ENCODE data around the gene COP1. TPM values are rescaled to one million over a fixed set of nuclear protein-coding genes. Genes with fewer than 3 reads are reported as not detected.

The COP1 gene
- total RNA-seq, 2 donors from 2014 or later = 21.4 to 23.1 TPM

DNA sequence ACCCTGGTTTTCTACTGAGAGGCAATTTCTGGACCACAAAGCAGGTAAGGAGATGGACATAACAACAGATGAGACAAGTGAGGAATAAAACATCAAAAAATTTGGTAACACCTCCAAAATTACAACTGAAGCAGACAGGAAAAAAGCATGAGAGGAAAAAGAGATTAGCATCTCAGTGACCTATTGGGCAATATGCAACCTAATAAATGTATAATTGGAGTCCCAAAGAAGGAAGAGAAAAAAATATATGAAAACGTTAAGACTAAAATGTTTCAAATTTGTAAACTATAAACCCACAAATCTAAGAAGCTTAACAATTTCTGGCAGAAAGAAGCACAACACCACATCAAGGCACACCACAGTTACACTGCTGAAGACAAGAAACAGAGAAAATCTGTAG, 255.5 kb downstream of the COP1 start:
- no peak for TF ChIP-seq CTCF (IDR thresholded peaks at IDR 0.05)
- H3K27me3 ChIP-seq = peaks cover 0 to 3% of the 10 kb centered on the region in 2 donors
- no peaks in the 10 kb centered on the region for H3K9me3 ChIP-seq
- no peak for DNase-seq (ENCODE audit: low spot score)
- H3K4me1 ChIP-seq = no peaks in the 10 kb centered on the region
- H3K27ac ChIP-seq = no peak overlapping the region
- no peaks in the 10 kb centered on the region for H3K36me3 ChIP-seq
- H3K4me3 ChIP-seq = no peak overlapping the region

- Histone ChIP-seq H3K36me3 (peaks cover 8% of the 10 kb centered on the region), H3K27ac (no peak overlapping the region), H3K27me3 (no peaks in the 10 kb centered on the region), H3K4me1 (no peaks in the 10 kb centered on the region), H3K4me3 (no peak overlapping the region), H3K9me3 (no peaks in the 10 kb centered on the region)
- TF ChIP-seq CTCF (IDR thresholded peaks at IDR 0.05) = no peak
- no peak for DNase-seq (ENCODE audit: low spot score)
Measured at GRCh38 chr1:175947771-175948170, 259.3 kb downstream of the COP1 start.

DNA sequence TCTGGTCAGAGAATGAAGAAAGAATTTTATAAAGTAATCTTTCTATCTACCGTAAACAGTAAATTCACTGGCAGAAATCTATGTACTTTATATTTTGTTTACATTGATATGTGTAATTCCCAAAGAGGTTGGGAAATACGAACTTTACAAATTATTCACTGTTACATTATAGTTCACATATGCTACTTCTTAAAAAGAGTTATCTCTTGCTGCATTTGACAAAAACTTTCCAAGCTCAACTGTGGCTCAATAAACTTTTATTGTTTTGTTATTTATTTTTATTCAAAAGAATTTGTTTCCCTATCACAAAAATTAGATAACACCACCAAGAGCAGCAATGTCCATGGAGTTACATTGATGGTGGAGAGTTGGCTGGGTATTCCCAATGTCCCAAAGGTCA, 262.5 kb downstream of the COP1 start:
- Histone ChIP-seq H3K27me3 (no peaks in the 10 kb centered on the region), H3K4me1 (no peaks in the 10 kb centered on the region), H3K27ac (no peak overlapping the region), H3K9me3 (no peaks in the 10 kb centered on the region), H3K36me3 (peaks cover 18% of the 10 kb centered on the region), H3K4me3 (no peak overlapping the region)
- no peak for TF ChIP-seq CTCF (IDR thresholded peaks at IDR 0.05)
- DNase-seq (ENCODE audit: low spot score) = no peak

- Histone ChIP-seq H3K4me3 (no peak overlapping the region), H3K9me3 (no peaks in the 10 kb centered on the region), H3K4me1 (no peaks in the 10 kb centered on the region), H3K36me3 (peaks cover 20% of the 10 kb centered on the region), H3K27ac (no peak overlapping the region), H3K27me3 (no peaks in the 10 kb centered on the region)
- DNase-seq (ENCODE audit: low spot score) = no peak
- TF ChIP-seq CTCF (IDR thresholded peaks at IDR 0.05) = no peak
Measured at GRCh38 chr1:175941164-175941563, 265.9 kb downstream of the COP1 start.

GRCh38 chr1:175936736-175937135, 270.4 kb downstream of the COP1 start:
- H3K27me3 ChIP-seq = no peaks in the 10 kb centered on the region
- no peak for DNase-seq (ENCODE audit: low spot score)
- no peaks in the 10 kb centered on the region for H3K9me3 ChIP-seq
- no peak overlapping the region for H3K27ac ChIP-seq
- H3K4me1 ChIP-seq = no peaks in the 10 kb centered on the region
- H3K4me3 ChIP-seq = no peak overlapping the region
- TF ChIP-seq CTCF (IDR thresholded peaks at IDR 0.05) = no peak
- H3K36me3 ChIP-seq = peaks cover 12% of the 10 kb centered on the region

DNA sequence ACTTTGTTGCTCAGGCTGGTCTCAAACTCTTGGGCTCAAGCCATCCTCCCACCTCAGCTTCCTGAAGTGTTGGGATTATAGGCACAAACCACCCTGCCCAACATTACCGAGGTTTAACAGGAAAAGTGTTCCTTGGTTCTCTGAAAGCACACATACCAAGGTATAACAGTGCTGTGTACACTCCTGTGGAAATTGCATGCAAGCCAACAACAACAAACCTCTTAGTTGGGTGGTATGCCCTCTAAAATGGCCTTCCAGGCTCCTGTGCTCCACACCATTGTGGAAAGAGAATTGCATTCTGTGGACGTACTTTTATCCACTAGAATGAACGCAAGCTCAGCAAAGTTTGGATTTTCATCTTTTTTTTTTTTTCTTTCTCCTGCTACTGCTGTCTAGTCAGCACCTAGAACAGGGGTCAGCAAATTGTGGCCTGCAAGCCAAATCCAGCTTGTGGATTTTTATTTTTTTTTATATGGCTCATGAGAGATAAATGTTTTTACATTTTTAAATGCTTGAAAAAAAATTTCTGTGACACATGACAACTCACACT, 271.4 kb downstream of the COP1 start:
- Histone ChIP-seq H3K9me3 (no peaks in the 10 kb centered on the region), H3K4me3 (no peak overlapping the region), H3K36me3 (peaks cover 12% of the 10 kb centered on the region), H3K4me1 (no peaks in the 10 kb centered on the region), H3K27me3 (no peaks in the 10 kb centered on the region), H3K27ac (no peak overlapping the region)
- no peak for DNase-seq (ENCODE audit: low spot score)
- TF ChIP-seq CTCF (IDR thresholded peaks at IDR 0.05) = no peak

Measured in right atrium auricular region (tissue), 2 donors.